NT2/D1 (cell line): ENCODE data around the gene DDOST.

Experiments
- YY1 ChIP-seq: IDR thresholded peaks from 2 replicates; pipeline ENCODE4 v1.6.1; 2011; ENCODE audit not compliant: insufficient read length, insufficient read depth
- ZNF274 ChIP-seq: IDR thresholded peaks from 2 replicates; pipeline ENCODE4 v1.6.1; 2011; ENCODE audit warnings: mild to moderate bottlenecking, low read depth, low read length

GRCh38 chr1:20703124-20703756 lies 42.1 kb upstream of the DDOST start:
- no peak for TF ChIP-seq YY1
- TF ChIP-seq ZNF274, result no peak
